HFFc6 (cell line): ENCODE results near the gene OR1I1. TPM values are rescaled to one million over a fixed set of nuclear protein-coding genes. Genes with fewer than 3 reads are reported as not detected.

Experiments used
- DNase-seq: peaks from one replicate; pipeline ENCODE4 v3.0.0-alpha.2; 2018
- H3K27ac Mint-ChIP-seq: 2 replicates; pipeline ENCODE4 v1.8.0; 2020; ENCODE audit warnings: mild to moderate bottlenecking, mixed read lengths
- H3K27me3 Mint-ChIP-seq: 2 replicates; pipeline ENCODE4 v1.8.0; 2021; ENCODE audit warnings: mild to moderate bottlenecking, moderate library complexity, mixed read lengths; ENCODE audit not compliant: insufficient read depth
- H3K36me3 Mint-ChIP-seq: 2 replicates; pipeline ENCODE4 v1.8.0; 2021; ENCODE audit warnings: low read depth, mixed read lengths
- H3K4me1 Mint-ChIP-seq: 2 replicates; pipeline ENCODE4 v1.8.0; 2020; ENCODE audit warnings: low read depth, mixed read lengths
- H3K4me3 Mint-ChIP-seq: 2 replicates; pipeline ENCODE4 v1.8.0; 2020; ENCODE audit warnings: mild to moderate bottlenecking, moderate library complexity, mixed read lengths
- H3K9me3 Mint-ChIP-seq: 2 replicates; pipeline ENCODE4 v1.8.0; 2020; ENCODE audit warnings: mild to moderate bottlenecking, mixed read lengths
- total RNA-seq, 6 experiments: library from RNA; stranded (reverse); fragmentation: NEBNext Ultra II Directional; extraction: Animal tissue kit (Norgen Biotek cat#: 25700); gene quantifications; 2 replicates in 1 of 6; 3 replicates in 5 of 6; pipeline ENCODE4 v1.2.3, GENCODE V29; 2021
- TF ChIP-seq, protein P1 (sequence below): fragments of 200-600 bp; sonication (generic); IDR thresholded peaks from 2 replicates; pipeline ENCODE4 v1.5.0; 2021; ENCODE audit warnings: antibody characterized with exemption, mild to moderate bottlenecking

The OR1I1 gene
- total RNA-seq, 6 experiments from 2014 or later: not detected

DNA sequence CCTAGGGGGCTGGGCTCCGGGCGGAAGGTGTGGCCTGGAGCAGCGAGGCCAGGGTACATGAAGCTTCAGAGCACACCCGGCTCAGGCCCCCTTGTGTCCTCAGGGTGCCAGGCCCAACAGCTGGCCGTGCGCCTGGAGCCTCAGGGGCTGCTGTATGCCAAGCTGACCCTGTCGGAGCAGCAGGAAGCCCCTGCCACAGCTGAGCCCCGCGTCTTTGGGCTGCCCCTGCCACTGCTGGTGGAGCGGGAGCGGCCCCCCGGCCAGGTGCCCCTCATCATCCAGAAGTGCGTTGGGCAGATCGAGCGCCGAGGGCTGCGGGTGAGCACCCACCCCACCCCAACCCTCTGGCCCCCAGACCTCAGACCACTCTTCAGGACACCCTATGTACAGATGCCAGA is 28.4 kb downstream of the OR1I1 start:
- DNase-seq: no peak
- no peak overlapping the region for H3K27ac Mint-ChIP-seq
- H3K4me3 Mint-ChIP-seq: no peak overlapping the region
- no peaks in the 10 kb centered on the region for H3K9me3 Mint-ChIP-seq
- peaks cover 24% of the 10 kb centered on the region for H3K36me3 Mint-ChIP-seq
- peaks cover 5% of the 10 kb centered on the region for H3K27me3 Mint-ChIP-seq
- H3K4me1 Mint-ChIP-seq: peaks cover 34% of the 10 kb centered on the region
- TF ChIP-seq, protein P1, sequence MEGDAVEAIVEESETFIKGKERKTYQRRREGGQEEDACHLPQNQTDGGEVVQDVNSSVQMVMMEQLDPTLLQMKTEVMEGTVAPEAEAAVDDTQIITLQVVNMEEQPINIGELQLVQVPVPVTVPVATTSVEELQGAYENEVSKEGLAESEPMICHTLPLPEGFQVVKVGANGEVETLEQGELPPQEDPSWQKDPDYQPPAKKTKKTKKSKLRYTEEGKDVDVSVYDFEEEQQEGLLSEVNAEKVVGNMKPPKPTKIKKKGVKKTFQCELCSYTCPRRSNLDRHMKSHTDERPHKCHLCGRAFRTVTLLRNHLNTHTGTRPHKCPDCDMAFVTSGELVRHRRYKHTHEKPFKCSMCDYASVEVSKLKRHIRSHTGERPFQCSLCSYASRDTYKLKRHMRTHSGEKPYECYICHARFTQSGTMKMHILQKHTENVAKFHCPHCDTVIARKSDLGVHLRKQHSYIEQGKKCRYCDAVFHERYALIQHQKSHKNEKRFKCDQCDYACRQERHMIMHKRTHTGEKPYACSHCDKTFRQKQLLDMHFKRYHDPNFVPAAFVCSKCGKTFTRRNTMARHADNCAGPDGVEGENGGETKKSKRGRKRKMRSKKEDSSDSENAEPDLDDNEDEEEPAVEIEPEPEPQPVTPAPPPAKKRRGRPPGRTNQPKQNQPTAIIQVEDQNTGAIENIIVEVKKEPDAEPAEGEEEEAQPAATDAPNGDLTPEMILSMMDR: no peak

DNA sequence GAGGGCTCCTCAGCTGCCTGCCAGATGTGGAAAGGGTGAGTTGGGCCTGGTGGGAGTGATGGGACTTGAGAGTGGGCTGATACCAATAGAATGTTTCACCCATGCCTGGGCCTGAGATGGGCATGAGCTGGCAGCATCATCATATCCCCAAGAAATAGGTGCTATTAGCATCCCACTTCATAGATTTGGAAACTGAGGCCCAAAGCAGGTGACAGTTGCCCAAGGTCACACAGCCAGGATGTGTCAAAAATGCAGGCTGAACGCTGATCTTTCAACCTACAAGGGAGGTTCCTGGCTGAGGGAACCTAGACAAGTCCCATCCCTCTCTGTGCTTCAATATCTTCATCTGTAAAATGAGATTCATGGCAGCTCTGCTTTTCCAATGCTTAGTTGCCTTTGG is 29.7 kb downstream of the OR1I1 start:
- Mint-ChIP-seq H3K27ac (no peak overlapping the region), H3K36me3 (peaks cover 27% of the 10 kb centered on the region), H3K4me3 (no peak overlapping the region), H3K4me1 (peaks cover 29% of the 10 kb centered on the region), H3K27me3 (peaks cover 4% of the 10 kb centered on the region), H3K9me3 (no peaks in the 10 kb centered on the region)
- no peak for DNase-seq
- TF ChIP-seq, protein P1: no peak

DNA sequence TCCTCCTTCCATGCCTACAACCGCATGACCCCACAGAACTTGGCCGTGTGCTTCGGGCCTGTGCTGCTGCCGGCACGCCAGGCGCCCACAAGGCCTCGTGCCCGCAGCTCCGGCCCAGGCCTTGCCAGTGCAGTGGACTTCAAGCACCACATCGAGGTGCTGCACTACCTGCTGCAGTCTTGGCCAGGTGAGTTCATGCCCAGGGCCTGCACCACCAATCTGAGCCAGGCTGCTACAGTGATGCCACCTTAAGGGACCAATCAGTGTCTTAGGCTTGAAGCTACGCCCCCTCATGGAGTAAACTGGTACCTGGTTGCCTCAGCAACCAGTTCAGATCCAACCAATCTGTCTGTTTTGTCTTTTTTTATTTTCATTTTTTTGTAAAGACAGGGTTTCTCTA is 30.4 kb downstream of the OR1I1 start:
- H3K4me1 Mint-ChIP-seq: peaks cover 27% of the 10 kb centered on the region
- peak overlapping the region; percentile 44; the same call in 1 of the 2 replicates for H3K27ac Mint-ChIP-seq
- TF ChIP-seq, protein P1: peak; percentile 54
- no peak overlapping the region for H3K4me3 Mint-ChIP-seq
- no peak for DNase-seq
- peaks cover 32% of the 10 kb centered on the region for H3K36me3 Mint-ChIP-seq
- H3K9me3 Mint-ChIP-seq: no peaks in the 10 kb centered on the region
- H3K27me3 Mint-ChIP-seq: peaks cover 4% of the 10 kb centered on the region

DNA sequence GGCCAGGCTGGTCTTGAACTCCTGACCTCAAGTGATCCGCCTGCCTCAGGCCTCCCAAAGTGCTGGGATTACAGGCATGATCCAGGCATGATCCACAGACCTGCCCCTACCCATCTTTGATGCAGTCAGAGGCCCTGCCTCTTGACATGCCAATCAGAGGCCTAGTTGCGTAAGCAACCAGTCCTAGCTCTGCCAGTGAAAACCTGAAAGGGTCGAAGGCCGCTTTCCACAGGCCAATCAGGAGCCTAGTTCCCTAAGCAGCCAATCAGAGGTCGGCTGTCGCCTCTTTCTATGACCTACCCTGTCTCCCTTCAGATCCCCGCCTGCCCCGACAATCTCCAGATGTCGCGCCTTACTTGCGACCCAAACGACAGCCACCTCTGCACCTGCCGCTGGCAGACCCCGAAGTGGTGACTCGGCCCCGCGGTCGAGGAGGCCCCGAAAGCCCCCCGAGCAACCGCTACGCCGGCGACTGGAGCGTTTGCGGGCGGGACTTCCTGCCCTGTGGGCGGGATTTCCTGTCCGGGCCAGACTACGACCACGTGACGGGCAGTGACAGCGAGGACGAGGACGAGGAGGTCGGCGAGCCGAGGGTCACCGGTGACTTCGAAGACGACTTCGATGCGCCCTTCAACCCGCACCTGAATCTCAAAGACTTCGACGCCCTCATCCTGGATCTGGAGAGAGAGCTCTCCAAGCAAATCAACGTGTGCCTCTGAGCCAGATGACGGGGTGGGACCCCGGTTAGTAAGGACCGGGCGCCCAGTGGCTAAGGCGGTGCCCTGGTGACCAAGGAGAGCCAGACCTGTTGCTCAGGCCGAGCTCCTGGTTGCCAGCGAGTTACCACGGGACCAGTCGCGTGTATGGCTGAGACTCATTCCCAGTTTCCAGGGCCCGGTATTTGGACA is 31.5 kb downstream of the OR1I1 start:
- H3K36me3 Mint-ChIP-seq: peaks cover 37% of the 10 kb centered on the region

DNA sequence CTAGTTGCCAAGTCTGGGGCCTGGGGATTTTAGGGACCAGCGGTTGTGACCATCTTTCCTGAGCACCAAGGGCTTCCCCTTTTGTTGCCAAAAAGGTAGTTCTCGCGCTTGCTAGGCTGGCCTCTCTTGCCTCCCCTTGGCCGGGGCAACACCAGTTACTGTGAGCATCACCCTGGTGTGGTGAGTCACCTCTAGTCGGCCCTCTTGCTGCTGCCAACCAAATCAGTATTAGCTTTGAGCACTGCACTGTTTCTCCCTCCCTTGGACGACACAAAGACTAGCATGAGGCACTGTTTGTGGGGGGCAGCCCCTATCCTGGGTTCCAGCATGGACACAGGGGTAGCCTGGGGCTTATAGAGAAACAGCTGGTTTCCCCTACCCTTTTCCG is 32.1 kb downstream of the OR1I1 start:
- H3K27me3 Mint-ChIP-seq: peaks cover 4% of the 10 kb centered on the region
- peak overlapping the region; percentile 60; the same call in 1 of the 2 replicates for H3K27ac Mint-ChIP-seq
- H3K4me1 Mint-ChIP-seq: peaks cover 16% of the 10 kb centered on the region
- TF ChIP-seq, protein P1: no peak
- H3K9me3 Mint-ChIP-seq: no peaks in the 10 kb centered on the region
- peak; percentile 54 for DNase-seq
- H3K4me3 Mint-ChIP-seq: no peak overlapping the region
- H3K36me3 Mint-ChIP-seq: peaks cover 43% of the 10 kb centered on the region

More for the DNA sequence above, 31.5 kb downstream of the OR1I1 start:
- peaks cover 19% of the 10 kb centered on the region for H3K4me1 Mint-ChIP-seq
- H3K27ac Mint-ChIP-seq: no peak overlapping the region
- no peak overlapping the region for H3K4me3 Mint-ChIP-seq
- H3K27me3 Mint-ChIP-seq: peaks cover 4% of the 10 kb centered on the region
- TF ChIP-seq, protein P1: no peak
- no peak for DNase-seq
- no peaks in the 10 kb centered on the region for H3K9me3 Mint-ChIP-seq
